Panc1 (cell line): Measurements from ENCODE around the gene UBR2. TPM values are rescaled to one million over a fixed set of nuclear protein-coding genes. Genes with fewer than 3 reads are reported as not detected.

Experiments
- ATAC-seq: fragments of 200-7000 bp; cut with Tn5 transposase; 2 replicates; pipeline ENCODE4 v1.9.1; 2020; ENCODE audit warnings: mild to moderate bottlenecking, moderate library complexity
- BruUV-seq: library from RNA; stranded (reverse); fragments of 400-500 nt; replicated peaks from 2 replicates; lab custom pipeline; 2021; lab: Mats Ljungman, UMichigan
- CTCF ChIA-PET: fragments of 300-600 bp; sonication (Branson Sonifier 250); formaldehyde crosslinking; loops from one replicate; lab custom pipeline; 2022; ENCODE audit warnings: antibody characterized with exemption; lab: Charles Lee
- POLR2A ChIA-PET: fragments of 300-600 bp; sonication (Branson Sonifier 250); formaldehyde crosslinking; loops from one replicate; lab custom pipeline; 2022; ENCODE audit warnings: antibody characterized with exemption; lab: Charles Lee
- DNase-seq: peaks from one replicate; pipeline ENCODE4 v3.0.0-alpha.2; 2010; ENCODE audit warnings: low read depth, low spot score
- H3K27ac ChIP-seq: 2 replicates; pipeline ENCODE4 v1.5.1; 2011; ENCODE audit warnings: mild to moderate bottlenecking, low read length, inconsistent platforms
- H3K27me3 ChIP-seq: fragments of 200-500 bp; sonication (Bioruptor generic); 2 replicates; pipeline ENCODE4 v1.6.0; 2014; ENCODE audit warnings: low read length, inconsistent platforms; ENCODE audit not compliant: control insufficient read depth, insufficient read depth
- H3K36me3 ChIP-seq: fragments of 200-500 bp; sonication (Bioruptor generic); 2 replicates; pipeline ENCODE4 v1.5.1; 2014; ENCODE audit warnings: inconsistent platforms, mild to moderate bottlenecking, low read length, moderate library complexity; ENCODE audit not compliant: control insufficient read depth, insufficient read depth
- H3K4me1 ChIP-seq: 2 replicates; pipeline ENCODE4 v1.5.1; 2011; ENCODE audit warnings: inconsistent platforms, mild to moderate bottlenecking, low read length, moderate library complexity; ENCODE audit not compliant: control insufficient read depth, insufficient read depth
- H3K4me3 ChIP-seq, 2 experiments: 2 replicates each; pipeline ENCODE4 v1.5.1; 2011 to 2012; ENCODE audit warnings: low read depth in 2 of 2, low read length in 2 of 2, mild to moderate bottlenecking in 2 of 2, inconsistent platforms in 1 of 2, moderate library complexity in 1 of 2
- H3K9me3 ChIP-seq: fragments of 200-500 bp; sonication (Bioruptor generic); 2 replicates; pipeline ENCODE4 v1.5.1; 2014; ENCODE audit warnings: low read depth, mild to moderate bottlenecking, inconsistent platforms, low read length, moderate library complexity; ENCODE audit not compliant: control insufficient read depth, insufficient read depth
- POLR2AphosphoS5 ChIP-seq: IDR thresholded peaks from 2 replicates; pipeline ENCODE4 v1.6.1; 2012; ENCODE audit warnings: mild to moderate bottlenecking, low read depth, low read length, moderate library complexity
- SIN3A ChIP-seq: IDR thresholded peaks from 2 replicates; pipeline ENCODE4 v1.6.1; 2012; ENCODE audit warnings: low read depth, mild to moderate bottlenecking, low read length, moderate library complexity, borderline replicate concordance; ENCODE audit not compliant: insufficient read depth
- TCF7L2 ChIP-seq: IDR thresholded peaks from 2 replicates; pipeline ENCODE4 v1.6.1; 2011; ENCODE audit warnings: mild to moderate bottlenecking, low read depth, low read length, inconsistent platforms
- in situ Hi-C: cut with HindIII; loops from 2 replicates; pipeline ENCODE4 v1.10.0; 2016; ENCODE audit warnings: low sequenced_read_pairs, low pct_unique_long_range_greater_than_20kb
- intact Hi-C: fragments of 100-400 bp; cut with micrococcal nuclease; formaldehyde crosslinking; loops from one replicate; pipeline ENCODE4 v1.10.0; 2022; ENCODE audit not compliant: unreplicated experiment
- total RNA-seq: library from RNA; stranded (reverse); gene quantifications from one replicate; pipeline ENCODE4 v1.2.1, GENCODE V29; 2021; ENCODE audit not compliant: unreplicated experiment
- TF ChIP-seq, protein P1 (sequence below), 2 experiments: IDR thresholded peaks; 2 replicates each; pipeline ENCODE4 v1.6.1; 2011 to 2012; ENCODE audit warnings: low read depth in 2 of 2, control low read depth in 1 of 2, low read length in 1 of 2, mild to moderate bottlenecking in 1 of 2, moderate library complexity in 1 of 2; ENCODE audit not compliant: insufficient read depth in 1 of 2
- TF ChIP-seq, protein P2 (sequence below): fragments of 450-650 bp; IDR thresholded peaks from 2 replicates; pipeline ENCODE4 v1.5.1; 2017; ENCODE audit warnings: mild to moderate bottlenecking

The UBR2 gene
- total RNA-seq, 1 experiment from 2014 or later = 19.1 TPM

DNA sequence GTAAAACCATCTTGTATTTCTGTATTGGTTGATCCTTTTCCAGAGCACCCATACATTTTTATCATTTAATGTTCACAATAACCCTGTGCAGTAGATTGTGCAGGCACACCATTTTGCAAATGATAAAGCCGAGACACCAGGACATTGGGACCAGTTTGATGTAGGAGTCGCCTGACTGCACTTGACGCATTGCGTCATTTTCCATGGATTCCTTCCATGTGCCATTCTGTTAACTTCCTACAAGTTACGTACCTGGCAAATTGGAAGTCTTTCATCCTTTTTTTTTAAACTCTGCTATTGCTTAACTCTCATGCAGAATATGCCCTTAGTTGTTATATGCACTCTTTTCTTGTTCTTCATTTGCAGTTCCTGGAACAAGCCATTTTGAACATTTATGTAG, 115.5 kb downstream of the UBR2 start:
- Histone ChIP-seq H3K4me3 (no peak overlapping the region), H3K36me3 (peaks cover 41% of the 10 kb centered on the region), H3K9me3 (no peaks in the 10 kb centered on the region), H3K27ac (no peak overlapping the region), H3K27me3 (no peaks in the 10 kb centered on the region), H3K4me1 (no peaks in the 10 kb centered on the region)
- TF ChIP-seq TCF7L2 = no peak
- TF ChIP-seq SIN3A = no peak
- TF ChIP-seq, protein P1, sequence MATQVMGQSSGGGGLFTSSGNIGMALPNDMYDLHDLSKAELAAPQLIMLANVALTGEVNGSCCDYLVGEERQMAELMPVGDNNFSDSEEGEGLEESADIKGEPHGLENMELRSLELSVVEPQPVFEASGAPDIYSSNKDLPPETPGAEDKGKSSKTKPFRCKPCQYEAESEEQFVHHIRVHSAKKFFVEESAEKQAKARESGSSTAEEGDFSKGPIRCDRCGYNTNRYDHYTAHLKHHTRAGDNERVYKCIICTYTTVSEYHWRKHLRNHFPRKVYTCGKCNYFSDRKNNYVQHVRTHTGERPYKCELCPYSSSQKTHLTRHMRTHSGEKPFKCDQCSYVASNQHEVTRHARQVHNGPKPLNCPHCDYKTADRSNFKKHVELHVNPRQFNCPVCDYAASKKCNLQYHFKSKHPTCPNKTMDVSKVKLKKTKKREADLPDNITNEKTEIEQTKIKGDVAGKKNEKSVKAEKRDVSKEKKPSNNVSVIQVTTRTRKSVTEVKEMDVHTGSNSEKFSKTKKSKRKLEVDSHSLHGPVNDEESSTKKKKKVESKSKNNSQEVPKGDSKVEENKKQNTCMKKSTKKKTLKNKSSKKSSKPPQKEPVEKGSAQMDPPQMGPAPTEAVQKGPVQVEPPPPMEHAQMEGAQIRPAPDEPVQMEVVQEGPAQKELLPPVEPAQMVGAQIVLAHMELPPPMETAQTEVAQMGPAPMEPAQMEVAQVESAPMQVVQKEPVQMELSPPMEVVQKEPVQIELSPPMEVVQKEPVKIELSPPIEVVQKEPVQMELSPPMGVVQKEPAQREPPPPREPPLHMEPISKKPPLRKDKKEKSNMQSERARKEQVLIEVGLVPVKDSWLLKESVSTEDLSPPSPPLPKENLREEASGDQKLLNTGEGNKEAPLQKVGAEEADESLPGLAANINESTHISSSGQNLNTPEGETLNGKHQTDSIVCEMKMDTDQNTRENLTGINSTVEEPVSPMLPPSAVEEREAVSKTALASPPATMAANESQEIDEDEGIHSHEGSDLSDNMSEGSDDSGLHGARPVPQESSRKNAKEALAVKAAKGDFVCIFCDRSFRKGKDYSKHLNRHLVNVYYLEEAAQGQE (IDR thresholded peaks at IDR 0.05; ENCODE audit: insufficient read depth in 1 of 2, low read depth in 2 of 2, low read length in 1 of 2) = no peak
- TF ChIP-seq POLR2AphosphoS5 = no peak
- TF ChIP-seq, protein P2, sequence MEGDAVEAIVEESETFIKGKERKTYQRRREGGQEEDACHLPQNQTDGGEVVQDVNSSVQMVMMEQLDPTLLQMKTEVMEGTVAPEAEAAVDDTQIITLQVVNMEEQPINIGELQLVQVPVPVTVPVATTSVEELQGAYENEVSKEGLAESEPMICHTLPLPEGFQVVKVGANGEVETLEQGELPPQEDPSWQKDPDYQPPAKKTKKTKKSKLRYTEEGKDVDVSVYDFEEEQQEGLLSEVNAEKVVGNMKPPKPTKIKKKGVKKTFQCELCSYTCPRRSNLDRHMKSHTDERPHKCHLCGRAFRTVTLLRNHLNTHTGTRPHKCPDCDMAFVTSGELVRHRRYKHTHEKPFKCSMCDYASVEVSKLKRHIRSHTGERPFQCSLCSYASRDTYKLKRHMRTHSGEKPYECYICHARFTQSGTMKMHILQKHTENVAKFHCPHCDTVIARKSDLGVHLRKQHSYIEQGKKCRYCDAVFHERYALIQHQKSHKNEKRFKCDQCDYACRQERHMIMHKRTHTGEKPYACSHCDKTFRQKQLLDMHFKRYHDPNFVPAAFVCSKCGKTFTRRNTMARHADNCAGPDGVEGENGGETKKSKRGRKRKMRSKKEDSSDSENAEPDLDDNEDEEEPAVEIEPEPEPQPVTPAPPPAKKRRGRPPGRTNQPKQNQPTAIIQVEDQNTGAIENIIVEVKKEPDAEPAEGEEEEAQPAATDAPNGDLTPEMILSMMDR = no peak
- BruUV-seq = no TSS peak
- ChIA-PET POLR2A (no interaction called here), CTCF (no interaction called here)
- DNase-seq (no peak), ATAC-seq (no peak)
- intact Hi-C loops (no loop called here), in situ Hi-C loops (no loop called here)

DNA sequence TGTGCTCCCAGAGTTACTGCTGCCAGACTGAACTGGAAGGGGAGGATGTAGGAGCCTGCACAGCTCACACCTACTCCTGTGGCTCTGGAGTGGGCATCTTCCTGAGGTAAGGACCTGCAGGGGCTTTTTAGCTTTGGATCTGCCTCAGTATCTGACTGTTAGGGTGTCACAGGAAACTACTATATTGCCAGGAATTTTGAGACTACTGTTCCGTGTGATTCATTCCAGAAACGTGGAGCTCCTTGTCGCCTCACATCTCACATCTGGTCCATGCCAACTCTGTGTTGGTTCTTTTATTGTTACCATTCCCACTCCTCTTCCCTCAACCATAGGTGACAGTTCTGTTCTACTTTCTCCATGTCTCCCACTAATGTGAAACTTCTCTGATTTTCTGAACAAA, 124.5 kb downstream of the UBR2 start:
- no peak overlapping the region for H3K27ac ChIP-seq
- in situ Hi-C loops = no loop called here
- peaks cover 29% of the 10 kb centered on the region for H3K36me3 ChIP-seq
- no peaks in the 10 kb centered on the region for H3K27me3 ChIP-seq
- no peaks in the 10 kb centered on the region for H3K4me1 ChIP-seq
- ChIA-PET POLR2A (no interaction called here), CTCF (interaction anchor here (0.6 kb wide), 1 partner anchor 463 kb away, joined by 5 read pairs; no protein-coding TSS in a partner anchor)
- H3K9me3 ChIP-seq = no peaks in the 10 kb centered on the region
- DNase-seq (no peak), ATAC-seq (no peak)
- BruUV-seq = no TSS peak
- no peak overlapping the region for H3K4me3 ChIP-seq
- intact Hi-C loops = no loop called here
- TF ChIP-seq POLR2AphosphoS5 = no peak
- TF ChIP-seq TCF7L2 = no peak
- TF ChIP-seq, protein P1 (IDR thresholded peaks at IDR 0.05; ENCODE audit: insufficient read depth in 1 of 2, low read depth in 2 of 2, low read length in 1 of 2) = no peak
- TF ChIP-seq, protein P2 = no peak
- TF ChIP-seq SIN3A = no peak
